NCI-H2227 (cell line): ENCODE data around the gene EYA4.

ENCODE experiments used
- DNase-seq: peaks from one replicate; lab custom pipeline; 2025; ENCODE audit not compliant: unreplicated experiment; lab: John Stamatoyannopoulos, UW

Gene EYA4

DNA sequence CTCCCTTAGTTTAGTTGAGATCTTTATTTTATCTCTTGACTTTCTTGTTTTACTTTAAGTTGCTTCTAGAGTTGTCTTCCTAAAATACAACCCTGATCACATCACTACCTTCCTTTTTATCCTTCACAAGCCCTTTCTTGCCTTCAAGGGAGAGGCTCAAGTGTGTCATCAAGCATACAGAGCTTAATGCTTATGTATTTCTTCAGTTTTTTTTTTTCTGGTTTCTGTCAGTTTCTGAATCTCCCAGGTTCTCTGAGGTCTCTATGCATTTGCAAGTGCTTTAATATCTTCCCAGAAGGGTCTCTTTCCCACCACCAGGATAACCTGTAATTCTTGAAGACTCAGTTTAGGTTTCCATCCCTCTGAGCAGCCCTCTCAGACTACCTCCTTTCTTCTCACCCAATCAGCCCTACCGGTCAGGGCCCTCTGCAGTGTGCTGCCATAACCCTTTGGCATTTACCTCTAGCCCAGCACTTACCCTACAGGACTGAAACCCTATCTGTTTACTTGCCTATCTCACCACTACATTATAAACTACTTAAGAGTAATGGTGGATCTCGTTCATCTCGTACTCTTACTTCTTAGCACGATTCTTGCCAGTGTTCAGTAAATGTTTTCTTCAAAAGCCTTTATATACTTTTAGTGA is 36.9 kb downstream of the EYA4 start:
- DNase-seq = no peak

DNA sequence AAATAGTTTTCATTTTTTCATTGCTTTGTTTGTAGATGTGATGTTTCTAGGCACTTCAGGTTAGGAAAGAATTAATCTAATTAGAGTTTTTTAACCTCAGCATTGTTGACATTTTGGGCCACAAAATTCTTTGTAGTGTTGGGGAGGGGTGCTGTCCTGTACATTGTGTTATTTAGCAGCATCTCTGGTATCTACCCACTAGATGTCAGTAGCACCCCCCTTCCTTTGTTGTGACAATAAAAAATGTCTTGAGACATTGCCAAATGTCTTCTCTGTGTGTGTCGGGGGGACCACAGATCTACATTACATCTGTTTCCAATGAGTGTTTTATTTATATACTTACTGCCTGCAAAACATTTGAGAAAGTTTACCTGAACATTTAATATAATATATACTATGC is 45.6 kb downstream of the EYA4 start:
- no peak for DNase-seq

DNA sequence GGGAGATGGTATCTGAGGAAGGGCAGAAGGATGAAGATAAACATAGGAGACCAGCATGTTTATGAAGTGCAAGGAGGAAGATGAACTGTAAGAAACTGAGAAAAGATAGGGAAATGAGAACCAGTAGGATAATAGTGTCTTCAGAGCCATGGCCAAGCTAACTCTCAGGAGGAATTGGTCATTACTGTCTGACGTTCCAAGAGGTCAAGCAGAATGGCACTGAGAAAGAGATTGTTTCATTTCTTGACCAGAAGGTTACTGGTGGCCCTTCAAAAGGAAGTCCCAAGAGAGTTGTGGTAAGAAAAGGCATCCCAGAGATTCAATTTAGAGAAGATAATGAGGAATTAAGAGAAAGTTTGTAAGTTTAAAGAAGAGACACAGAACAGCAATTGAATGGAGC is 47.5 kb downstream of the EYA4 start:
- DNase-seq = no peak

DNA sequence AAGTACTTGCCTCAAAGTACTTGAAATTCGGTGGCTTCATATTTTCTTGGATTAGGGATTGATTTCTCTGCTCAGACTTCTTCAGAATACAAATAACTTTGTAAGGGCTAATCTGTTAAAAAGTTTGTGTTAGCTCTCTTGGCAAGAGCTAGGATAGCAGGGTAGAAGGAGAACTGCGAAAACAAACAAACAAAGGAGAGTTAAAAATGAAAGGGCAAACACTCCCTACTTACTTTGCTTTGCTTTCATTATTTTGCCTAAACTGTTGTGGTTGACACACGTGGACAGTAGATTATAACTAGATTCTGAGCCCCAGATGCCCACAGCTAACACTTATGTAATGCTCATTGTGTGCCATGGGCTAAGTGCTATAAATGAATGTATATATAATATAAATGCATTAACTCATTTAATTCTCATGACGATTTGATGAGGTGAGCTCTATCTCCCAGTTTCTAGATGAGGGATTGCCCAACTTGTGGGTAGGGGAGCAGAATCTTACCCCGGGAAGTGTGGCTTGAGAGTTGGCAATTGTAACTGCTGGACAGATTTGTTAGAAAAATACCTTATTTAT is 48.7 kb downstream of the EYA4 start:
- DNase-seq = no peak

DNA sequence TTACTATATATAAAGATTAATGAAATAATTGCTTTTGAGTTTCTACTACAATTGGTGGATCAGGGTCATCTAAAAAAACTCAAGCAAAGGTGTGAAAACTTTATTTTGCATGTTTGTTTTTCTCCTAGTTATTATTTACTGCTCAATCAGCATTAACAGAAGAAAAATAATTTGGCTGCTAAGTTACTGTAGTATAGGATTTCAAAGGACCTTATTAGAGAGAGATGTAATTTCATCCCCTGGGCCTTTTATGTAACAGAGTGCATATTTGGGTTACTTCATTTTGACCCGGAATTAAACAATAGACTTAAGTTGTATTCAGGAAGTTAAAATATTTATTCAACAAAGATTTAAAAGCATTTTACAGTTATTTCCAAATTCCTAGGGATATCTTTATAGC is 49.8 kb downstream of the EYA4 start:
- DNase-seq = no peak

DNA sequence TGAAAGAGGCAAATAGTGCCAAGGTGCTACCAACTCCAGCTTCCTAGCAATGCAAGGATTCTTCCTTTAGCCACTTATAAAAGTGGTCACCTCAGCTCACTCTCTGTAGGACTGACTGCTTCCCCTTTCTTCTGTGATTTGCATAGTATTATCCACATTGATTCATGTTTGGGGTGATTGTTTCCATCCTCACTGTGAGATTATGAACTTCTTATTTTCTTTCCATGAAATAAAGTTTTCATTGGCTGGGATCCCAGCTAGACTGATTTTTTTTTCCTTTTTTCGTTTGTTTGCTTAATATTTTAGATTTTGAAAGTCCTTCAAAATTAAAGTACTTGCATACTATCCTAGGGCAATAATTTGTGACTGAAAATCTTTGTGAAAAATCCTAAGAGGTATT is 50.5 kb downstream of the EYA4 start:
- DNase-seq = no peak

DNA sequence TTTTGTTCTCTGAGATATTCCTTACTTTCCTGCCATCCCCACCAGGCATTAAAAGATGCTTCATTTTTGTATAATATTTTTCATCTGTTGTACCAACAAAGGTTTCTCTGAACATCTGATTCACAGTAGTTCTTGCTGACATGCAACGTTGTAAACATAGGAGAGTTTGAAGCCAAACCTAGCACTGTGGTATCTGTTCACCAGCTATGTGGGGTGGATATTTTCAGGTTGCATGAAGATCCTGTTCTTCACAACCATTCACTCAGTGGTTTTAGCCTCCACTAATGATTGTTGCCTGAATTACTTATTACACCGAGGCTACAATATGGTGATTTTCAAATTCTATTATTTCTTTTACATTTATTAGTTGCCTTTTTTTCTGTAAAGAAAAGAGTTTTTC is 56.5 kb downstream of the EYA4 start:
- no peak for DNase-seq

DNA sequence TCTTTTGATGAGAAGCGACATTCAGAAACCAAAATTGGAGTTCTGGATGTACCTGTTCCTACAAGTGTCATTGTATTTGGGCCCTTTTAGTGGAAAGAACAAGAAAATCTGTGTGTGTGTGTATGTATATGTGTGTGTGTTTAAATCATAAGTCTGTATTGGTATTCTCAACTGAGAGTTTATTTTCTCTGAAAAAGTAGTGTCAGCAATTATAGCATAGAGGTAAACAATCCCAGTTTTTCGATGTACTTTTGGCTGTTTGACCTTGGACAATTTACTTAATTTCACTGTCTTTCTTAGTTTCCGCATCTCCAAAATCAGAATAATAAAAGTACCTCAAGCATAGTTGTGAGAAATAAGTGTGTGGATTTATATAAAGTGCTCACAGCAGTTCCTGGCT is 57.2 kb downstream of the EYA4 start:
- DNase-seq = no peak

DNA sequence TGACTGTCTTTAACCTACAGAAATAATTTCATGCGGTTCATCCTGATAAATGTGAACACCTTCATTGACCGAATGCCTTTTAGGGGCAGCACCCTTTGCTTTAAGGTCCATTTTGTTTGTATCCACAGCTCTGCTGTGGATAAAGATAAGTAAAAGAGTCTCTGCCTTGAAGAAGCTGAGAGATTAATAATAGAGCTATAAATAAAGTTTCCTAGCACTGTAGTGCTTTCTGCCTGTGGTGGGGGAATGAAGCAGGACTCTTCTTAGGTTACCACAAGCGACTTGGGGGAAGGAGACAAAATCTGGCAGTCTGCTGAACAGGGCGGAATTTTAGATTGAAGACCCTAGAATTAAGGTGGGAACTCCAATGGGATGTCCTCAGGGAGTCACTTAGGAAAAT is 57.6 kb downstream of the EYA4 start:
- DNase-seq = no peak

DNA sequence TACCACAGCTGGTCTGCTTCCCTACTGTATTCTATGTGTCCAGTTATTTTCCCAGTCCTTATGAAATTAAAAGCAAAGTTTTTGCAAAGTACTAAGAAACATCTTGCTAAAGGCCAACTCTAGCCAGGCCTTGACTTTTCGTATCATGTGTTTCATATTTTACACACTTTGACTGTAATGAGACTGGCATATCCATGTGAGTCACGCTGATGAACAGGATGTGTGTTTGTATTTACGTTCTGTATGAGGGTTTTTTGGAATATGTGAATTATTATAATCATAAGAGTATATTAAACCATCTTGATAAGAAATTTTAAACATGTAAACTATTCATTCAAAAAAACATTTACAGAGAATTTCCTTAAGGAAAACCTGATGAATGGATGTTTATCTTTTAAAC is 59.7 kb downstream of the EYA4 start:
- DNase-seq = no peak

DNA sequence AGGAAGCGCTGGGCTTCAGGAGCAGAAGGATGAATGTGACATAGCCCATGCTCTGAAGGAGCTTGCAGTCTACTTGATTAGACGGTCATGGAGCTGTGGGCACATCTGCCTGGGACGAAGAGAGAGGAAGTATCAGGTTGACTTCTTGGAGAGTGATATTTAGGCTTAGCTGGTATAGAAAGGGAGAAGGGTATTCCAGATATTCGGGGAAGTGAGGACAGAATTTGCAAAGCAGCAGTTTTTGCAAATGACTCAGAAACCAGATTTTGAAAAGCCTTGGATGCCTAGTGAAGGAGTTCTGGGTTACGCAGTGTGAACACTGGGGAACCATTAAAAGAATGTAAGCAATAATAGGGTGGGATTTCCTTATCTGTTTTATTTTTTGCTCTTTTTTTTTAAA is 60.7 kb downstream of the EYA4 start:
- no peak for DNase-seq

DNA sequence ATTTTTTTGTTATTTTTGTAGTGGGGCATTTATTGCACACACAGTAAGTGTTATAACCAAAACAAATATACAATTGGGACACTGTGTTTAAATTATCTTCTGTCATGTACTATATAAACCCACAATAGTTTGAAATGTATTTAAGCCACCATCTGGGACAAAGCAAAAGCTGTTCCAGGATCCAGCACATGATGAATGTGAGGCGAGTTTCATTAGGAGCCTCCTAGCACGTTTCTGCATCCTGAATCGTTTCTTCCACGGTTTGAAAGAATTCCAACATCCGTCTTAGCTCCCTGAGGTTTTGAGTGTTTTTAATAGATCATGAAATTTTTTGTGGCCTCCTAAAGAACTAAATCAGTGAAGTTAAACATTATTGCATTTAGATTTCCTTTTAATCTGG is 65.8 kb downstream of the EYA4 start:
- no peak for DNase-seq

DNA sequence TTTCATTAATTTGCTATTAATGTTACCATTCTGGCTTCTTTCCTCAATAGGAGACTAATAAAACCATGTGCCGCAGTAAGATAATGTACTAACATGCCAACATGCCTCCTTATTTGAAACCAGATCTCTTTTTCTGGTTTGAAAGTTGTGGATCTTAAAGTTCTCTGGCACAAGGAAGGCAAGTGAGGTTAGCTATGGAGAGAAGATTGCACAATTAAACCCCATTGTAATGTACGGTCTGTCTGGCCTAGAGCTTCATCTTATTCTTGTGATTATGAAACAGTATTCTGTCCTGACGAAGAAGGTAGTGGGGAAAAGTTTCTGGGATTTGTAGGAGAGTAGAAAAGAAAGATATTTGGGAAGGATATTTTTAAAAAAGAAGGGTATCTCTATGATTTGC is 68.4 kb downstream of the EYA4 start:
- no peak for DNase-seq

DNA sequence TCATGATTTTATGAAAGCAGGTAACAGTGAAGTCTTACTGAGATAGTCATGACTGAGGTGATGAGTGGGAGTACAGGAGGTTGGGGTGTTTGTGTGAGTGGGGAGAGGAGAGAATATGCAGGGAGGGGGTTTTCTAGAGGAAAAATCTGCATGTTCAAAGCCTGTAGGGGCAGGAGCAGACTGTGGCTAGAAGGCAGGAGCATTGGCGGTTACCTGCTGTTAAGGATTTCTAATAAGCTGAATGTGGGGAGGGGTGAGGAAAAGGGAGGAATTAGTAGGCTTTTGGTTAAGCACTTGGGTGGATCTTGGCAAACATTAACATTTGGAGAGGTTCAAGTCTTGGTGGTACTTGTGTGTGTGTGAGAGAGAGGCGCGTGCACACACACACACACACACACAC is 70.8 kb downstream of the EYA4 start:
- no peak for DNase-seq

DNA sequence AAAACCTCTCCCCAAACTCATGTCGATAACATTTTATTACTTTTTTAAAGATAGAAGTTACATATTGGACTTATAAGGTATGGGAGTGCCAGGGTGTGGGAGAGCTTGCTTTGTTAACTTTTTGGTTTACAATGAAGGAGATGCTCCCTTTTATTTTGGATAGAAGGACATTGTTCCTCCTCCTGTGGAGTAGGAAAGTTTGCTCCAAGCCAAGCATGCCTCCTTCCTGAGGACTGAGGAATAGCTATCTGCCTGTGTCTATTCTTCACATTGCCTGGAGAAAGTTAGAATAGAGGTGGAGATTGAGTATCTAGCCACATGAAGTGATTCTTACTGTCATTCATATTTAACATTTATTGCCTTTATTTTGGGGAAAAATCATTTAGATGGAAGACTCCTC is 71.9 kb downstream of the EYA4 start:
- DNase-seq = no peak

DNA sequence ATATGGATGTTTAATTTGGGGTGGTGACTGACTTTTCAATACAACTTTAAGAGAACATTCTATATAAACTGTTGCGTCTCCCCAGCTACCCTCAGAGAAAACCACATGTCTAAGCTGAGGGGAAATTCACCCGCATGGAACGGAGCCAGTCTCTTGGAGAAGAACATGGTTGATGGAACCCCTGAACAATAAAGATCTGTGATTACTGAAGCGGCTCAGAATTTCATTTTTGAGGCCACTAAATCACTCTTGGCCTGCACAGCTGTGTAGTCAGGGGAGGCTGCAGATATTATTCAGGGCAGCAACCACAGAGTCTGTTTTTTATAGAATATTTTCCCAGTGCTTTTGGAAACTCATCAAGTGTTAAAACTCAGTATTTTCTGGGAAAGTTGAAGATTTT is 73.8 kb downstream of the EYA4 start:
- DNase-seq = no peak

DNA sequence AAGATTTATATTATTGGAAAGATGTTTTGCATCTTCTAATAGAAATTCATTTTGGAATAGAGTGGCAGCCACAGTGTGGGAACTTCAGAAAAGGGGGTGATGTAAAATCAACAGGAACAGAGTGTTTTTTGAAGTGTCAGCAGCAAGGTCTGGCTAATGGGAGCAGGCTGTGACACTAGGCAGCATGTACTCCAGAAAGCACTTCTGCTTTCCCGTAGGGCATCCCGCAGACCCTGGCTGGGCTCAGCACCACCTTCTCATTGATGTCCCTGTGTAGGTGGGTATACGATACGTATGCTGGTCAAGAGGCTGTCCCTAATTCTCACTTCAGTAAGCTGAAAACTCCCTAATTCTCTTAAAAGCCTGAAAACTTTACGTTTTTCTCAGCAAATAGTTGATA is 74.7 kb downstream of the EYA4 start:
- no peak for DNase-seq

DNA sequence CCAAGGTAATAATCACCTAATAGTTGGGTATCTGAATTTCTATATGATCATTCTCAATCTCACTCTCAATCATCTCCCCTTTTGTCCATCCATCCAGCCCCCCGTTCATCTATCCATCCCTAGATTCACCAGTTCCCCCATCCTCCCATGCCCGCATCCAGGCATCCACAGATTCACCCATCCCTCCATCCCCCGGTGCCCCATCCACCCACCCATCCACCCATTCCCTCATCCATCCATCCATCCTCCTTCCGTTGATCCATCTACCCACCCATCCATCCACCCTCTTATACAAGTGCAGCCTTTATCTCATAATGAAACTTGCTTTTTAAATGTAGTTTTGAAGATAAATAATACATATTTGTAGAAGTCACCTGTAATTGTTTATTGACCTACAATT is 76.5 kb downstream of the EYA4 start:
- no peak for DNase-seq

DNA sequence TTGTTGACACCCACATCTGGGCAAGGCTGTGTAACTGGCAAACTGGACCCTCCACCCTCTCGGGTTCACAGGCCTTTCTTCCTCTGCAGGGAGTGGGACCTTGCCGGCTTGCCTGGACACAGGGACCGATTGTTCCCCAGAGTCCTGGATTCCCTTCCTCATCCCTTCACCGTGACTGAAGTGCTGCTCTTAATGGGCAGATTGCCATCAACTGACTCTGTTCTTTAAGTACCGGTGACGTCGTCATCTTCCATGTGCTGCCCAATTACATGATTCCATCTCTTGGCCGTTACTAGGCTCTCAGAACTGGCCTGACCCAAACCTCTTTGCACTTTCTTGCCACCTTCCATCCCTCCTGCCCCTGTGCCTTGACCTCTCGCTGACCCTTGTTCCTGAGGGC is 85.4 kb downstream of the EYA4 start:
- no peak for DNase-seq

DNA sequence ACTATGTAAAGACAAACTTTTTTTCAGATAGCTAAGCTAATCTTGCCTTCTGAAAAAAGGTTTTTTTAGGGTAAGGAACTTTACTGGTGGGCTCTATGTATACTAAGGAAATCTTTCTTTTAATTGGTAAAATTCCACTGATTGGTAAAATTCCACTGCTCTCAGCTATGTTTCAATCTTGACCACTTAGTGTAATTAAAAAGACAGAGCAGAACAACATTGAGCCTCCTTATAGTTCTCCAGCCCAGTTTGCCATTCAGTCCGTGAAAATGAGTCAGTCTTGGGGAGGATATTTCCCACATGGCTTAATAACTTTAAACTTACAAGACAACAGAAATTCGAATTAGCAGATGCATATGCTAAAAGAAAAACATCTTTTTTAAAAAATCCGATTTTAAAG is 92.7 kb downstream of the EYA4 start:
- no peak for DNase-seq

DNA sequence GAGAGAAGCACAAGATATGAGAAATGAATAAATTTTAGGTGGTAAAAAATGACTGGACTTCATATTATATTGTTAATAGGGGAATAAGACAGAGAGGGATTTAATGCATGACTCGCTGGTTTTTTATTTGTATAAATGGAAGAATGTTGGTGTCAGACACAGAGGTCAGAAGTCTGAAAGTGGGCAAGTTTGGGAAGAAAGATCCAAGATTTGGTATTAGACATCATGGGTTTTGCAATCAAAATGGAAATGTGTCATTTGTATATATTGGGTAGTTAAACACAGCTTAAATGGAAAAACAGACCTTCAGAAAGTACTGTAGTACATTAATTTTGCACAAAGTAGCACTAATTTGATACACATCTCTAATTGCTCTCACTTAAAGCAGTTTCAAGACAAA is 96.2 kb downstream of the EYA4 start:
- DNase-seq = no peak

DNA sequence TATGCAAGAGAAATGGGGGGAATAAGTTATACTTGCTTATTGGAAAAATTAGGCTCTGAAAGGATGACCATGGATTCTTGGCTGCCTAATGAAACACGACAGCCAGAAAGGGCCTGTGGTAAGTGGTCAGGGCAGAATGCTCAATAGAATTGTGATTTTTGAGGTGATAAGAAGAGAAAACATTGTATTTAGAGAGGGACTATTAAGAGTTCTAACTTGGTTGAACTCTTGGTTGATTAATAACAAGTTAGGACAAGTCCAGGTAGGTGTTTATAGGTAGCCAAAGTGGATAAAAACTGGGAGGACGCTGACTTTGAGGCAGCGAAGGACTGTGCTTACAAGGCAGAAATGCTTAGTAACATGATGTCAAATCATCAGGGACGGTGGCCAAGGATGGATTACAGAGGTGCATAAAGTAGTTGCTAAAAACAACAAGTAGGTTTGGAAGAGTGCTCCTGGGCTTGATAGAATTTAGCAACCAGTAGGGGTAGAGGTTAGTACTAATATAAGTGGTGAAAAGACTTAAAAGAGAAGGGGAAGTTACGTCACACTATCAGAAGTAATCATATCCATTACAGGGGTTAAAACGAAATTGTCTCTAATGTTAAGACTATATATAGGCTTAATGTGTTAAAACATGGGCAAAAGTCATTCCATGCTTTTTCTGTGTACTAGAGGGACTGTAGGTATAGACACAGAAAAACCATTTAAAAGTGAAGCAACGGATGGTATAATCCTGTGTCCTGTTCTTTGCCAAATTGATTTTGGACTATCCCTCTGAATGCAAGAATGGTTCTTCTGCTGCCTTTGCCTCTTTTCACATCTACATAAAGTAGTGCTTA is 98.6 kb downstream of the EYA4 start:
- DNase-seq = no peak

DNA sequence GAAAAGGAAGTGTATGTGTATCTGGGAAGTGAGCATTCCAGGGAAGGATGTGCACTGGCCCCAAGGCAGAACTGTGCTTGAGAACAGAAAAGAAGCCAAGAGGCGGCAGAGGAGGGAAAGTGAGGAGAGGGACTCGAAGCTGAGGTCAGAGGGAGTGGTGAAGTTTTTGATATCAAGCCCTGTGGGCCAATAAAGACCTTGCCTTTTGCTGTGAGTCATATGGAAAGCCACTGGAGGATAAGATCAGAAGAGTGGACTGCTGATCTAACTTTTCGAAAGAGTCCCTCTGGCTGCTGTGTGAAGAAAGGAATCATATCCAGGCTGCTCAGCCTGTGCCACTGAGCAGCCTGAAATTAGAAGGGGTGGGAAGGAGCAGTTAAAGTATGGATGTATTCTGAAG is 99.4 kb downstream of the EYA4 start:
- DNase-seq = no peak
